HUES48 (cell line): ENCODE results near the gene TSHZ2.
"Not testable (repeated sequence)": the region's sequence is repeated elsewhere in the genome, so short reads cannot be mapped to it uniquely, and the experiment has no call there.

Source experiments
- H3K27ac ChIP-seq: one replicate; pipeline ENCODE4 v1.7.0; 2013; ENCODE audit warnings: low read depth, low read length, inconsistent platforms
- H3K27me3 ChIP-seq: 2 replicates; pipeline ENCODE4 v1.6.1; 2013; ENCODE audit warnings: mild to moderate bottlenecking, low read length; ENCODE audit not compliant: control insufficient read depth, insufficient read depth
- H3K36me3 ChIP-seq: 2 replicates; pipeline ENCODE4 v1.6.1; 2013; ENCODE audit warnings: low read length; ENCODE audit not compliant: control insufficient read depth, insufficient read depth
- H3K4me1 ChIP-seq: 2 replicates; pipeline ENCODE4 v1.6.1; 2013; ENCODE audit warnings: mild to moderate bottlenecking, low read length; ENCODE audit not compliant: control insufficient read depth, insufficient read depth
- H3K4me3 ChIP-seq: 2 replicates; pipeline ENCODE4 v1.5.1; 2013; ENCODE audit warnings: mild to moderate bottlenecking, low read depth, low read length
- H3K9ac ChIP-seq: 2 replicates; pipeline ENCODE4 v1.6.1; 2013; ENCODE audit warnings: mild to moderate bottlenecking, low read depth, low read length, moderate library complexity
- H3K9me3 ChIP-seq: 2 replicates; pipeline ENCODE4 v1.6.1; 2013; ENCODE audit warnings: low read length; ENCODE audit not compliant: control insufficient read depth, insufficient read depth

The TSHZ2 gene

GRCh38 chr20:53088786-53089185, 116.6 kb downstream of the TSHZ2 start:
- H3K9me3 ChIP-seq = no peaks in the 10 kb centered on the region
- H3K4me1 ChIP-seq = no peaks in the 10 kb centered on the region
- H3K4me3 ChIP-seq = no peak overlapping the region
- no peak overlapping the region for H3K9ac ChIP-seq
- H3K27me3 ChIP-seq = no peaks in the 10 kb centered on the region
- no peak overlapping the region for H3K27ac ChIP-seq
- no peaks in the 10 kb centered on the region for H3K36me3 ChIP-seq

- not testable (repeated sequence) for H3K27me3 ChIP-seq, H3K4me3 ChIP-seq, H3K4me1 ChIP-seq, H3K36me3 ChIP-seq, H3K9me3 ChIP-seq, H3K9ac ChIP-seq, H3K27ac ChIP-seq
Measured at GRCh38 chr20:53089851-53090250, 117.7 kb downstream of the TSHZ2 start.

- H3K27ac ChIP-seq = no peak overlapping the region
- no peak overlapping the region for H3K4me3 ChIP-seq
- H3K4me1 ChIP-seq = no peaks in the 10 kb centered on the region
- no peaks in the 10 kb centered on the region for H3K27me3 ChIP-seq
- H3K9me3 ChIP-seq = no peaks in the 10 kb centered on the region
- H3K36me3 ChIP-seq = no peaks in the 10 kb centered on the region
- no peak overlapping the region for H3K9ac ChIP-seq
Measured at GRCh38 chr20:53091789-53092188, 119.6 kb downstream of the TSHZ2 start.

DNA sequence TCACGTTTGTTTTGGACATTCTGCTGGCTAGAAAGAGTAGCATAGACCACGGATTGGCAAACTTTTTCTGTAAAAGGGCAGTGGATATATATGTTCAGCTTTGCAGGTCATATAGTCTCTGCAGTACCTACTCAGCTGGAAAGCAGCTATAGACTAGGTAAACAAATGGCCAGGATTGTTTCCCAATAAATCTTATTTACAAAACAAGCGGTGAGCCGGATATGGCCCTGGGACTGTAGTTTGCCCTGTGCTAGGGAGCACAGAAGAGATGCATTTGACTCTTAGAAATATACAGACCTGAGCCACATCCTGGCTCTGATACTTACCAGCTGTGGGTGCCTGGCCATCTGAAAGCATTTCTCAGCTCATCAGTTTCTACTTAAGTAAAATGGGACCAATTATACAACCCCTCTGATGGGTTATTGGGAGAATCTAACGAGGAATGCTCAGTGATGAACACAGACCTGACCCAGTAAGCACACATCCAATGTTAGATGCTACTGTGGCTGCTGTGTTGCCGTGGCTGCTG, 120.7 kb downstream of the TSHZ2 start:
- Histone ChIP-seq H3K36me3 (no peaks in the 10 kb centered on the region), H3K4me3 (no peak overlapping the region), H3K4me1 (no peaks in the 10 kb centered on the region), H3K9ac (no peak overlapping the region), H3K9me3 (no peaks in the 10 kb centered on the region), H3K27me3 (no peaks in the 10 kb centered on the region), H3K27ac (no peak overlapping the region)

DNA sequence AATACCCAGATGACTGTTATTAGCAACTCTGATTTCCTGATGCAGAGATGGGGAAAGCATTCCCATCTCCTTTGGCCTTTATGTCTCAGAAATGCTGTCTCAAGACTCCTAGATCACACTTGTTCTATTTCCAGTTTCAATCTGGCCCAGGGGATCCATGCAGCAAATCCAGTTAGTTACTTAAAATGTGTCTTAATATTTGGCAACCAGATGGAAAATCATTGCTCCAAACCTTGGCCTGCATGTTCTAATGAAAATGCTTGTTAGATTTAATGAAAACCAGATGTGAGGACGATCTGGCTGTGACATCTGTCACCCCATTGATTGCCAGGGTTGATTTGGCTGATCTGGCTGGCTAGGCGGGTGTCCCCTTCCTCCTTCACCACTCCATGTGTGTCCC, 125.2 kb downstream of the TSHZ2 start:
- H3K9me3 ChIP-seq = no peaks in the 10 kb centered on the region
- no peak overlapping the region for H3K9ac ChIP-seq
- H3K36me3 ChIP-seq = no peaks in the 10 kb centered on the region
- no peaks in the 10 kb centered on the region for H3K27me3 ChIP-seq
- H3K4me1 ChIP-seq = no peaks in the 10 kb centered on the region
- H3K4me3 ChIP-seq = no peak overlapping the region
- no peak overlapping the region for H3K27ac ChIP-seq

- Histone ChIP-seq H3K9ac (no peak overlapping the region), H3K36me3 (no peaks in the 10 kb centered on the region), H3K27me3 (no peaks in the 10 kb centered on the region)
Measured at GRCh38 chr20:53097791-53098190, 125.6 kb downstream of the TSHZ2 start.

GRCh38 chr20:53098621-53099020, 126.5 kb downstream of the TSHZ2 start:
- Histone ChIP-seq H3K36me3 (no peaks in the 10 kb centered on the region), H3K9me3 (no peaks in the 10 kb centered on the region), H3K9ac (no peak overlapping the region), H3K4me1 (no peaks in the 10 kb centered on the region), H3K4me3 (no peak overlapping the region), H3K27me3 (no peaks in the 10 kb centered on the region), H3K27ac (no peak overlapping the region)

More at GRCh38 chr20:53097791-53098190, 125.6 kb downstream of the TSHZ2 start:
- Histone ChIP-seq H3K4me1 (no peaks in the 10 kb centered on the region), H3K9me3 (no peaks in the 10 kb centered on the region), H3K27ac (no peak overlapping the region), H3K4me3 (no peak overlapping the region)

DNA sequence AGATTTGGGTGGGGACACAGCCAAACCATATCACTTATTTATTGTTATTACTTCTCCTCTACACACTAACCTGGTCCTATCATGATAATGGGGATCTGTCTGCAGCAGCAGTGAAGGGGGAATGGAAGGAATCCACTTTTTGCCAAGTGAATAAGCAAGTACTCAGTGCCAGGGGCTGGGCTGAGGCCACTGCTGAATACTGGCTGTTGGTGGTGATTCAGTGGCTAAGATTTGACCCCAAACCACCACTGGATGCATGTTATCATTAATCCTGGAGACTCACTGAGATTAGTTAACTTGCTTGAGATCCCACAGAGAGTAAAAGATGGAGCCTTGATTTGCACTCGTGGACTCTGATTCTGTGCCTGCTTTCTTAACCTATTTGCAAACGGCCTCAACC, 127.7 kb downstream of the TSHZ2 start:
- H3K27ac ChIP-seq = no peak overlapping the region
- H3K4me3 ChIP-seq = no peak overlapping the region
- no peaks in the 10 kb centered on the region for H3K9me3 ChIP-seq
- H3K9ac ChIP-seq = no peak overlapping the region
- H3K36me3 ChIP-seq = no peaks in the 10 kb centered on the region
- no peaks in the 10 kb centered on the region for H3K4me1 ChIP-seq
- no peaks in the 10 kb centered on the region for H3K27me3 ChIP-seq

DNA sequence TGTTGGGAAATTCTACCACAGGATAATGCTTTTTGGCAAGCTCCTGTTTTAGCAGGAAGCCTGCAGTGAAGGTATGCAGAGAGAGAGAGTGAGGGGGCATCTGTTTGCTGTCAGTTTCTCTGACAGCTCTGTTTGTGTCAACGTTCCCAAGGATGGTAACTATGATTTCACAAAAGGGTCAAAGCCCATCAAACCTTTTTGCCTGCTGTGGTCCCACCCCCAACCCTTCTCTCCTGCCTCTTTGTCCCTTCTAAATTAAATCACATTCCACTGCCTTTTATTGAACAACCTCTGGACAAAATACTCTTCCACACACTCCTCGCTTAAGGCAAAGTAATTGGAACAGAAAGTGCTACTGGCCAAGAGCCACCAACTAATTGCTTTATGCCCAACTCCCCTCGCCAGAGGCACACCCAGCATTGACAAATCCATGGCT, 128.3 kb downstream of the TSHZ2 start:
- Histone ChIP-seq H3K4me3 (no peak overlapping the region), H3K9ac (no peak overlapping the region), H3K27ac (no peak overlapping the region), H3K27me3 (no peaks in the 10 kb centered on the region), H3K36me3 (no peaks in the 10 kb centered on the region), H3K4me1 (no peaks in the 10 kb centered on the region), H3K9me3 (no peaks in the 10 kb centered on the region)

DNA sequence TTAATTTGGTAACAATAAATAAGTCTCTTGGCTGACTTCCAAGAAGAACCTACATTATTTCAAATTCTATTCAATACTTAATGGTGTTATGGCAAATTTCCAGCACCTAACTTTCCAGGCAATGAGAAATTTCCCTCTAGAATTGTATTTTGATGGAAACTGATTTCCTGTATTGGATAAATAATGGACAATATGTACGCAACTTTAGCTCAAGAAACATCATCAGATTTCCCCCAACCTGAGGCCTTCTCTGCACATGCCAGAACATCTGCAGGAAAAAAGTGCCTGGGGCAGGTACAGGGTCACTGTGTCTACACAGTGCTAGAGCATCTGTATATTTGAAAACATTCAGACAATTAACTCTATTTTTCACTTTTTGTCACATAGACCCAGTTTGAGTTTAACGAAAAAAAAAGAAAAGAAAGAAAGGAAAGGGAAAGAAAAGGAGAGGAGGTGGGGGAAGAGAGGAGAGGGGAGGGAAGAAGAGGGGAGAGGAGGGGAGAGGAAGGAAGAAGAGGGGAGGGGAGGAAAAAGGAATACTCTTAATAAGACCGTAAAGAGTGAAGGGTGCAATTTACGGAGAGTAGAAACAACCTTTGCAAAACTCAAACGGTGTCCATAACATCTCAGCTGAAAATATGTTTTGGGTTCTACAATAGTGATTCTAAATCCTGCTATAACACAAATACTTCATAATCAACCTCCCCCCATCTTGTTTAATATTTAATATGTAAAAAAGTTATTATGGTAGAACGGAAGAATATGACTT, 130.0 kb downstream of the TSHZ2 start:
- no peak overlapping the region for H3K4me3 ChIP-seq
- H3K9me3 ChIP-seq = no peaks in the 10 kb centered on the region
- no peak overlapping the region for H3K27ac ChIP-seq
- no peak overlapping the region for H3K9ac ChIP-seq
- no peaks in the 10 kb centered on the region for H3K27me3 ChIP-seq
- H3K4me1 ChIP-seq = no peaks in the 10 kb centered on the region
- no peaks in the 10 kb centered on the region for H3K36me3 ChIP-seq

DNA sequence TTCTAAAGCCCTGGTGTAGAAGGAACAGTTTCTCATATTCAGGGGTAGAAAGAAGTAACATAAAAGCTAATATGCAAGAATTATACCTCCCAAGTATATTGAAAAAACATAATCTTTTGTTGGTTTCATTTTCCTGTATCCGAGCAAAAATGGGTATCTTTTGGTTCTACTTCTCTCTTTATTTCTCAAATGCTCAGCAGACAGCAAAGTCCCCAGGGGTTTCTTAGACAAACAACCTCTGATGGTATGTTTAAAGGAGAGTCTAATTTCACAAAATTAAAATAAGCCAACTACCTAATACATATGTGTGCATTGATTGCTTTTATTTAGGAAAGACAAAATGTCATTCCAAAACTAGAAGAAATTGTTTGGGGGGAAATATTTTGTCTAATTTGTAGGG, 131.0 kb downstream of the TSHZ2 start:
- H3K4me3 ChIP-seq = no peak overlapping the region
- no peak overlapping the region for H3K9ac ChIP-seq
- H3K27ac ChIP-seq = no peak overlapping the region
- no peaks in the 10 kb centered on the region for H3K36me3 ChIP-seq
- no peaks in the 10 kb centered on the region for H3K4me1 ChIP-seq
- no peaks in the 10 kb centered on the region for H3K27me3 ChIP-seq
- H3K9me3 ChIP-seq = no peaks in the 10 kb centered on the region
